Mammary epithelial cell (primary cell): ENCODE results near the gene RPS2.
A peak's percentile ranks its signal among the peaks of the same experiment; 100 is the strongest.

Experiments
- CTCF ChIP-seq, 2 donors: IDR thresholded peaks in 1 of 2; conservative IDR thresholded peaks in 1 of 2; 2 replicates each; pipeline ENCODE4 v1.5.1; 2011 to 2012; ENCODE audit warnings: inconsistent platforms in 2 of 2, low read length in 2 of 2, mild to moderate bottlenecking in 2 of 2, control low read depth in 1 of 2, low read depth in 1 of 2; ENCODE audit not compliant: insufficient read depth in 1 of 2; ENCODE audit errors: extremely low read depth in 1 of 2
- EZH2 ChIP-seq: IDR thresholded peaks from 2 replicates; pipeline ENCODE4 v1.6.1; 2012; ENCODE audit warnings: low read length, inconsistent platforms, borderline replicate concordance

GRCh38 chr16:1983544-1984346 lies 19.1 kb upstream of the RPS2 start, which contains the start of gene GFER:
- TF ChIP-seq EZH2 (no peak), CTCF (conservative IDR thresholded peaks at IDR 0.05 in 1 of 2, IDR thresholded peaks at IDR 0.05 in 1 of 2; ENCODE audit: extremely low read depth in 1 of 2, insufficient read depth in 1 of 2, low read depth in 1 of 2, low read length in 2 of 2) (peak in 1 of 2 donors; percentile 25)
